8988T (cell line): Measurements from ENCODE around the gene ATP6V1F.

Experiments
- DNase-seq: peaks from one replicate; pipeline ENCODE4 v3.0.0; 2011

The ATP6V1F gene

GRCh38 chr7:128869944-128870285, 7.3 kb downstream of the ATP6V1F start:
- no peak for DNase-seq

GRCh38 chr7:128871050-128871449, 8.4 kb downstream of the ATP6V1F start:
- DNase-seq = no peak

DNA sequence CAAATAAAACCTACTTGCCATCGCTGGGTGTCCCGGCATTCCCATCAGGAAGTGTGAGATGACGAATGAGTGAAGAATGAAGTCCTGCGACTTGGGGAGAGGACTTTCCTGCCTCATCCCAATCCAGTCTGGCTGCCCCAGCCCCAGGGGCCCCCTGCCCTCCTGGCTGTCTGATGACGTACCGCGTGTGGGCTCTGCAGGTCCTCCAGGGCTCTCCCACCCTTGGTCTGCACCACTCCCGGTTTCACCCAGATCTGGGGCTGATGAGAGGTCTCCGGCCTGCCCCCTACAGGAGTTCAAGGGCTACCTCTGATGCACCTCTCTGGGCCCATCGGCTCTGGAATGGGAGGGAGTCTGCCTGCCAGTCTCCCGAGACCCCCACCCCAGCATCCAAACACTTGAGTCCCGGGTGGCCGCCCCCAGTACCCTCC, 9.8 kb downstream of the ATP6V1F start:
- no peak for DNase-seq

GRCh38 chr7:128873234-128873633, 10.6 kb downstream of the ATP6V1F start:
- DNase-seq = no peak

DNA sequence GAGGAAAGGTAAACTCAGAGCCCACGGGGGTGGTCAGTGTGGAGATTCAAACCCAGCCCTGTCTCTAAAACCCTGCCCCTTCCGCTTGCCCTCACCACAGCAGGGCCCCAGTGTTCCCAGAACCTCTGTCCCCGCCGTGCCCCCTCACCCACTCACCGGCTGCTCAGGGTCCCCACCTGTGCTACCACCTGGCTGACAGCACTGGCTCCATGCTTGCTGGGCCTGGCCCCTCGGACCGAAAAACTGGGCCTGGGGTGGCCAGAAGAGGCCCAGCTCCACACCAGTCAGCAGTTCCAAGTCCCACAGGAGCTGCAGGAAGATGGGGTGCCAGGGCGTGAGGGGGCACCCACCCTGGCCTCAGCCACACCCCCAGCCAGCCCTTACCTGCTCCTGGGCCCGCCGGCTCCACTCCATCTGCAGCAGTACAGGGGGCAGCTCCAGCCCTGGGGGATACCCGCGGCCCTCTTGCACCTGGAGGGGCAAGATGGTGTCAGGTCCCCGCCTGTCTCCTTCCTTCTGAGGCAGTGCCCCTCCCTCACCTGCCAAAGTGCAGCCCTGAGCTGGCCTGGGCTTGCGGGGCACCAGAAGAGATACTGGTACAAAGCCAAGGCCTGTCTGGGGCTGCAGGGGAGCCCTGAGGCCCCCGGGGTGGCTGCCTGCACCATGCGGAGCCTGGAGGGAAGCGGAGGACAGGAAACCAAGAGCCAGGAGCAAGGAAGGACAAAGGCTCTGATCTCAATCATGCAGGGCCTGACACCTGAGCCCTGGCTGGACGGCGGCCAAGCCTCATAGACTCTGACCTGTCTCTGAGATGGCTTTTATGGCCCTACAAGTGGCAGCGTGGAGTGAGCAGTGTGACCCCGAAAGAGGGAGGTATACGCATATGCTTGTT, 11.7 kb downstream of the ATP6V1F start:
- no peak for DNase-seq

DNA sequence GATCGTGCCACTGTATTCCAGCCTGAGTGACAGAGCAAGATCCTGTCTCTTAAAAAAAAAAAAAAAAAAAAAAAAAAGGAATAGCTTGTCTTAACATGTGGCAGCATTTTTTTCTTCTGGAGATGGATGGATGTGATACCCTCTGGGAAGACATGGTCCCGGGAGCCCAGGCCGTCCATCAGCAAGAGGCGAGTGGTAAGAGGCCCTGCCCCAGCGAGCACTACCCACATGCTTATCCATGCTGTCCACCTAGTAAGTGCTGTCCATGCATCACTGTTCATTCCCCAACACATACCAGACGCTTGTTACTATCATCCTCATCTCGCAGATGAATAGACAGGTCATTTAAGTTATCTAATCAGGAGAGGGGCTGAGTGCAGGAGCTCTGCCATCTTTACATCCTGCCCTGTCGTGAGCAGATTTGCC, 12.9 kb downstream of the ATP6V1F start:
- DNase-seq = no peak

DNA sequence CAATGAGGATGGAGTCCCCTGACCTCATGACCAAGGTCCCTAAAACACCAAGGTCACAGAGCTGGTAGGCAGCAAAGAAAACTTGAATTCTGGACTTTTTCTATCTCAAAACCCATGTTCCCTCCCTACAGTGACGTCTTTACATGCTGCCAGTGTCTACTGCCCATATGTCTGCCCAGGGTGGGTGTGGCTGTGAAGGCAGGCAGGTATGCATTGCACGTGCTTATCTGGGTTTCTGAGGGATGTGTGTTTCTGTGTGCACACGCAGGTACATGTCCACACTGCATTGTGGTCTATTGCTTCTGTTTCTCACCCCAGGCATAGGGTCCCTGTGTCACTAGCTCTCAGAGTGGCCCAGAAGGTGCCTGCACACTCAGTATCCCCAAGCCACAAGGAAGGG, 13.5 kb downstream of the ATP6V1F start:
- no peak for DNase-seq

- no peak for DNase-seq
These were observed 13.9 kb downstream of the ATP6V1F start for GRCh38 chr7:128876586-128876977.

DNA sequence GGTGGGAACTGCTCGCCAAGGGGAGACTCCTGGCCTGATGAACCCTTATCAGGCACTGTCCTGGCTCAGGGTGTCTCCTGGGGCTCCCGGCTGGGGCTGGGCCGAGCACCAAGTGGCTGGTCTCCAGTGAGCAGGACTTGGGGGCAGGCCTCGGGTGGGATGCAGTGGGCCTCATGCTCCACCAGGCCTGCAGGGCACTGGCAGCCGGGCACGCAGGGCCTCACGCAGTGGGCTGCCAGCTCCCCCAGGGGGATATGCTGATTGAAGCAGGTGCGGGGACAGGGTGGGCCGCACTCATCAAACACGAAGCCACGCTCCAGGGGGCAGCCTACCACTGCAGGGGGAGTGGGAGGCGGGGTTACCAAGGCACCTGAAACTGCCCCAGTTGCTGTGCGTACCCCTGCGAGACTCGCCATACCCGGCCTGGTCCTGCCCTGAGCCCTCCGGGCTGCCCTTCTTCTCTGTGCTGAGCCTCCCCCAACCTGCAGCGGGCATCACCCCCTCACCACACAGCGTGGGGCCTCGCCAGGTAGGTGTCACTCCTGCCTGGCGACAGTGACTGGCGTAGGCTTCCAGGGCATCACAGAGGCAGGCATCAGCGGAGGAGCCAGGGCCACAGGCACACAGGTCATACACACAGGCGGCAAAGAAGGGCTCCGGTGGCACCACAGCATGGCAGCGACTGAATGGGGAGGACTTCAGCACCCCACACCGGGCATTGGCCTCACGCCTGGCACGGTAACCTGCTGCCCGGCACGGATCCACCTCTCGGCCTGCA, 14.5 kb downstream of the ATP6V1F start:
- peak; percentile 7 for DNase-seq

DNA sequence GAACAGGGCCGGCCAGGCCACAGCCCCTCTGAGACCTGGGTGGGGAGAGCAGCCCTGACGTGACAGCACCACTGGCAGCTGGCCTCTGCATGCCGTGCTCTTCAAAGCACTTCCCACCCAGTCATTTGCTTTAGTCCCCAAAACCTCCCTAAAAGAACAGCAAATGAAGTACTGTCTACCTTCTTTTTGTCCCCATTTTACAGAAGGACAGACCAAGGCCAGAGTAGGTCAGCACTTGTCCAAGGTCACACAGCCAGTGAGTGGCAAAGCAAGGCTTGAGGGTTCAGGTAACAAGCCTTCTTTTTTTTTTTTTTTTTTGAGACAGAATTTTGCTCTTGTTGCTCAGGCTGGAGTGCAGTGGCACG, 15.1 kb downstream of the ATP6V1F start:
- no peak for DNase-seq

DNA sequence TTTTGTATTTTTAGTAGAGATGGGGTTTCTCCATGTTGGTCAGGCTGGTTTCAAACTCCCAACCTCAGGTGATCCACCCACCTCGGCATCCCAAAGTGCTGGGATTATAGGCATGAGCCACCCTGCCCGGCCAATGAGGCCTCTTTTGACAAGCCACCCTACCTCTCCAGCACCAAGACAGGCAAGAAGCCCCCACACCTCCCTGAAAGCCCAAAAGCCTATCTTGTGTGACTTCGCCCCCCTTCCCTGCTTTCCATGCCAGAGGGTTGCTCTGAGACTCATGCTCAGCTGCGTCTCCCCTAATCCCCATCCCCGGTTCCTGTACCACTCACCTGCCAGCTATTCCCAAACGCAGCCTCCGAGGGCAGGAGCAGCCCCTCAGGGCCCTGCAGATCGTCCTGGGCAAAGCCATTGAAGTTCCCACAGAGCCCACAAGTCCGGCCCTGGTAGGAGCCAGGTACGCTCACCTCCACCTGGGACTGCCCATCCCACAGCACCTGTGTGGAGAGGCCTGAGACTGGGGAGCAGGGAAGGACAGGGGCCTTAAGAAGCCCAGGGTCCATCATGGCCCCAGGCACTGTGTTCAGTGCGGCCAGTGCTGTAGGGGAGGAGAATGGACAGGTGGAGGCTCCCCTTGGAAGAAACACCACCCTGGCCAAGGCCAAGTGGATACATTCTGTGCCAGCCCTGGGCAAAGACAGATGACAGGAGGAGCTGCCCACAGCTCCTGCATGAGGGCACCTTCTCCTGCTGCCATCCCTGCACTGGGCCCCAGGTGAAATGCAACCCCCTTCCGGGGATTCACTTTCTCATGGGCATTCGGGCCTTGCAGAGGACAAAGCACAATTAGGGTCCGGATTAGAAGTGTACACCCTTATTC, 15.8 kb downstream of the ATP6V1F start:
- no peak for DNase-seq

DNA sequence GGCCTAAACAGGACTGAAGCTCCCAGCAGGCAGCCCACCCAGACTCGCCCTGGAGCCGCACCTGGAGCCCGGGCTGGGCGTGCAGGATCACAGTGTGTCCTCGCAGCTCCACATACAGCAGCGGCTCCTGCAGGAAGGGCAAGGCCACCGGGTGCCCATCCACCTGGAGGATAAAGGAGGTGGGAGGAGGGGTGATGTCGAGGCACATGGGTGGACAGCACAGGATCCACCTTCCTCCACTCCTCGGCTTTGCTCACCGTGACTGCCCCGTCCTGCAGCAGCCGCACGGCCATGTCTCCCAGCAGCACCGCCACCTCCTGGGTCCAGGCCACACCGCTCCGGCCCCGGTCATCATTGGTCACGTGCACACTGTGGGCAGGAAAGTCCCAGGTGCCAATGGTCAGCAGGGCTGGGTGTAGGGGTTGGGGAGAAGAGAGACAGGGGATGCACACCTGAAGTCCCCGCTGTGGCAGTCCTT, 16.8 kb downstream of the ATP6V1F start:
- no peak for DNase-seq

GRCh38 chr7:128879939-128880746, 17.5 kb downstream of the ATP6V1F start:
- DNase-seq = peak; percentile 93

GRCh38 chr7:128880791-128881457, 18.3 kb downstream of the ATP6V1F start:
- DNase-seq = no peak

DNA sequence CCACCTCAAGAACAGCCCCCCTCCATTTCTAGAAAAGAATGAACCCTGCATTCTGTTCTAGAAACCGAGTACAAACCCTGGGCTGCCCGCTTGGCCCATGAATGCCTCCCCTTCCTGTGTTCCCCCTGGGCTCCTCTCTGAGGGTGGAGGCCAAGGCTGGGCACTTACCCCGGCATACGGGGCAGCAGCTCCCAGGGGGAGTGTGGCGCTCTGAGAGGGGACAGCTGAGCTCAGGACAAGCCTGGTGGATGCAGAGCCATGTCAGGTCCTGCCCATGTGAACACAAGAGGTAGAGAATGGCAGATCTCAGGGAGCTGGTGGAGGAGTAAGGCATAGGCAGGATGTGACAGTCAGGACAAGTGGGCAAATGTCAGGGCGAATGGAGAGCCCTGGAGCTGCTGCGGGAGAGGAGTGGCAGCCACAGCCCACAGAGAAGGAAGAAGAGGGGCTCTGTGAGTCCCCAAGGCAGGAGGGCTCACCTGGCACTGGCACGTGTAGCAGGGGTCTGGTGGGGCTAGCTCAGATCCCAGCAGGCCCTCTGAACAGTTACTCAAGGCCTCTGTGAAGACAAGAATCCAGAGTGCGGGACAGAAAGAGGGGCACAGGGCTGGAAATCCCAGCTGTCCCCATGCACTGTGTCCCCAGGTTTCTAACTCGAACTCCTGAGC, 18.9 kb downstream of the ATP6V1F start:
- no peak for DNase-seq

- no peak for DNase-seq
These were observed 19.5 kb downstream of the ATP6V1F start for GRCh38 chr7:128882134-128882533.

DNA sequence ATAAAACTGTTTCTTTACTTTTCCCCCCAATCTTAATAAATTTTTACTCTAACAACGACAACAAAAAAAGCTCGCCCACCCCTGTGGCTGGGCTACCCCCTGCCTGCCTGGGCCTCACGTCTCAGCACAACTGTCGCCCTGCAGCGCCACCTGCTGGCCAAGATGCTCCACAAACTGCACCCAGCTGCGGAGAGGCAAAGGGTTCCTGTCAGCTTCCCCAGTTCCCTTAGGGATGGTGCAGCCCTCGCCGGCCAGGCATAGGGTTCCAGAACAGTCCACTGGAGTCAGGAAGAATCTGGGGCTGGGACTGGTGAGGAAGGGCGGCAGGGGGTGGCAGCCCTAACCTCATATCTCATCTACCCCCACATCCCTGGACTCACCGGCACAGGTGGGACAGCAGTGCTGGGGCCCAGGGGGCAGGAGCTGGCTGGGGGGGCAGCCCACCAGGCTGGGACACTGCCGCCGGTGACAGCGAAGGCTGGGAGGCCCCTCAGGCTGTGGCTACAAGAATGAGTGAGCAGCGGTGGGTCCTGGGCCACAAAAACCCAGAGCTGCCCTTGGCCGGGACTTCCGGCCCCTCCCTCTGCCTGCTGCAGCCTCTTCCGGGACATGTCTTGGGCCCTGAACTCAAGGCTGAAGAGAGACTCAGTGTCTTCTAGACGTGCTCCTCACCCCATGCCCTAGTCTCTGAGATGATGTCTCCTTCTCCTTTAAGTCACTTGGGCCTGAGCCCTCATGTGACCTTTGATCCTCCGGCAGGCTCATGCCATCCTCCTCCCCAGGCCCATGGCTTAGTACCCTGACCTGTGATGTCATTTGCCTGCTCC, 21.2 kb downstream of the ATP6V1F start:
- peak; percentile 94 for DNase-seq

- peak; percentile 12 for DNase-seq
These were observed 22.1 kb downstream of the ATP6V1F start for GRCh38 chr7:128884561-128885369.
